Hematopoietic multipotent progenitor cell treated with erythropoietin and hydrocortisone succinate and interleukin-3 and kit ligand, for 8 days (in vitro differentiated cells): ENCODE measurements around the gene PRRC2C.
"Not testable (repeated sequence)": the region's sequence is repeated elsewhere in the genome, so short reads cannot be mapped to it uniquely, and the experiment has no call there.

Source experiments
- DNase-seq: peaks from one replicate; pipeline ENCODE4 v3.0.0-alpha.2; 2015

The PRRC2C gene

DNA sequence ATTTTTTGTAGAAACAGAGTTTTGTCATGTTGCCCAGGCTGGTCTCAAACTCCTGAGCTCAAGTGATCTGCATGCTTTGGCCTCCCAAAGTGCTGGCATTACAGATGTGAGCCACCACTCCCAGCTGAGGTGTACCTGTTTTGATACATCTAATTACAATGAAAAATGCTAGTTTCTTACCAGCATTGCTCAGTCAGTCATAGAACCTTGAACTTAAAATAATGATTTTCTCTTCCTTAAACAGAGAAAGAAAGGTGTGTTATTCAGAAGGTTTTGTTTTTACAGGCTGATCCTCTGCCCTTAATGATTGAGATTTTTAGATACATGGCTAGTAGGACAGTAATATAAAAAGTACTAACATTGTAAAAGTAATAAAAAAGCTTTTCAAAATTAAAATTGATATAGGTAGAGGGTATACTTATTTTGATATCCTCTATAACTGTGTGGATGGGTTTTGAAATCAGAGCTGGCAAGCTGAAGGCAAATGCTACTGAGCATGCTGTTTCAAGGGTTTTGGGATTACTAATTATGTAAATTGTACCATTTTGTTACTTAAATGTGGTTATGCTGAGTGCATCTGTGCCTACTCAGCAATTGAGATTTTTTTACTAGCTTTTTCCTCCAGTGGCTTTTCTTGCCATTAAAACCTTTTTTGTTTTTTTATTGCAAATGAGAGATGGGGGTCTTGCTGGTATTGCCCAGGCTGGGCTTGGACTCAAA lies 16.1 kb downstream of the PRRC2C start:
- DNase-seq = no peak

DNA sequence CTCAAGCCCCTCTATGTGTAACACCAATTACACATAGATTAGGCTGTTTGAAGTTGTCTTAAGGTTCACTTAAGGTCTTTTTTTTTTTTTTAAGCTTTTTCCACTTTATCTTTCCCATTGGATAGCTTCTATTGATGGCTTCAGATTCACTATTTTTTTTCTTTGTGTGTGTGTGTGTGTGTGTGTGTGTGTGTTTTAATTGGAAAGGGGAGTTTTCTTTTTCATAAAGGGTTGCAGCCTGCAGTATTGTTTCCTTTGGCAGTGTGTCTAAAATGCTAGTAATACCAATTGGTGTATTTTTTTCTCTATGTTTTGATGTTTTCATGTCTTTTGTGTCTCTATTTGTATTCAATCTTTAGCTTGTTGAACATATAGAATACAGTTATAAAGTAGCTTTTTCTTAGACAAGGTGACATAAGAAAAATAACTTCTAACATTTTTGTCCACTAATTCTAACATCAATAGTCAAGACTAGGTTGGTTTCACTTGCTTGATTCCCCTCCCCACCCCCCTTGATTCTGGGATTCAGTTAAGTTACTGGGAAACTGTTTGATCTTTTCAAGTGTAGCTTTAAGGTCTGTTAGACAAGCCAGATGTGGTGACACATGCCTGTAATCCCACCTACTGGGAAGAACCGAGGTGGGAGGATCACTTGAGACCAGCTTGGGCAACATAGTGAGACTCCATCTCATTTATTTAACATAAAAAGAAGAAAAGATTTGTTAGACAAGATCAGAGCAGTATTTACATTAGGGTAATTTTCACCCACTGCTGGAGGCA lies 21.4 kb downstream of the PRRC2C start:
- no peak for DNase-seq

DNA sequence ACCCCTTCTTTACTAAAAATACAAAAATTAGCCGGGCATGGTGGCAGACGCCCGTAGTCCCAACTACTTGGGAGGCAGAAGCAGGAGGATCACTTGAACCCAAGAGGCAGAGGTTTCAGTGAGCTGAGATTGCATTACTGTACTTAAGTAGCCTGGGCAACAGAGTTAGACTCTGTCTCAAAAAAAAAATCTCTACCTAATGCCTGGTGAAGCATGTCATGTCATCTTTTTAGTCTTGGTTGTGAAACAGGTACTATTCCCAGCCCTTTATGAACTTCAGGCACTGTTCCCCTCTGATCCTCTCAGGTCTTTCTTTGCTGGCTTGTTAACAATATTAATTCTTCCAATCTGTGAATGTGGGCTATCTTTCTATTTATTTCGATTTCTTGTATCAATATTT lies 22.1 kb downstream of the PRRC2C start:
- DNase-seq = no peak

DNA sequence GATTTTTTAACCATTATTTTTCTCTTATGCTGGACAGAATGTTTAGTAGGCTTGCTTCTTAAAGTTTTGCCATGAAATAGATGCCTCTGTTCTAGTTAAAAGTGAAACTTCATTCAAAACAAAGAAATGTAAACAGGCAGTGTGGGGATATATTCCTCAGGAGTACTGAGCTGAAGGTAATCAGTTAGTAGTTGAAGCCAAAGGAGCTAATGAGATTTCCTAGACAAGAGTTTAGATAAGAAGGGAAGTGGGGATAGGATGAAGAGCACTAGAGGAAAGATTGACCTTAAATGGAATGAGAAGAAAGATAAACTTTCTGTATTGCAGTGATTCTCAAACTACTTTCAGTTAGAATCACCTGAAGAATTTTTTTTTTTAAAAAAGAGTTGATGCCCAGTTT lies 23.9 kb downstream of the PRRC2C start:
- DNase-seq = no peak

DNA sequence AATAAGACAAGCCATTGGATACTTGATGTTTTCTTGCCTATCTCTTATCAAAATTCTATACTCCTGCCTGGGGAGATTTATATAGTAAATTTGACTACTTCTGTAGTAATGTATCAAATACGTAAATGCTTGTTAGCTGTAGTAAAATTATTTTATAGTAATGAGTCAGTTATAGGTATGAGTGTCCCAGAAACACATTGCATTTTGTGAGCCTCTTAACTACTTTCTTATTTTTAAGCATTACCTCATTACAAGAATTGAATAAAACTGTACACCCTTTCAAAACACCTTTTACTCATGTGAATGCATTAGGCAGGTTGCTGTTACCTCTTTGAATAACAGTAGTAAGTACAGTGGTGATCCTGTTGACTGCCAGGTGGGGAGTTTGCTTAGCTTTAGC lies 28.4 kb downstream of the PRRC2C start:
- DNase-seq = no peak

DNA sequence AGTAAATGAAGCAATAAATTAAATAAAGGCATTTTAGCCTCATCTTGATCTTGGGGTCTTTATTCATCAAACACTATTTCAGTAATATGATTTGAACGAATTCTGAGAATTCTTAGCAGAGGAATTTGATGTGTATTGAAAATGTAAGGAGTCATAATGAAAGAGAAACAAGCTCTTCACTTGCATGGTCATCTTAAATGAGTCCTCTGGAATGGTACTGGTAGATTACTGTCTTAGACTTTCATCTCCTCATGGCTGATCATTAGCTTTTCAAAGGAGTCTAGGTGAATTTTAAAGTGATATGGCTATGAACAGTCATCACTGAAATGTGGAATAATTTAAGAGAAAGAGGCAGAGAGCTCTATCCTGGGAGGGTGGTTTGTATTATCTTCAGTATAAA lies 30.0 kb downstream of the PRRC2C start:
- no peak for DNase-seq

DNA sequence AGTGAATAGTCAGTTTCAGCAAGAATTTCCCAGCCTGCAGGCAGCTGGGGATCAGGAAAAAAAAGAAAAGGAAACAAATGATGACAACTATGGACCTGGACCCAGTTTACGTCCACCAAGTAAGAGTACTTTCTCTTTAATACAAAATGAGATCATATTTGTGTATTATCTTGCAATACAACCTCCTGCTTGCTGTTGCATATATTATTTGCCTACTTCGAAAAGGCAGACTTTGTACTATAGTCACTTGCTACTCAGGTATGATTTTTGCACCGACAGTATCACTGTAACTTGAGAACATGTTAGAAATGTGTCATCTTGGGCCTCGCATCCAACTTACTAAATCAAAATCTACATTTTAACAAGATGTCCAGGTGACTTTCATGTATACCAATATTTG lies 30.4 kb downstream of the PRRC2C start:
- DNase-seq = no peak

DNA sequence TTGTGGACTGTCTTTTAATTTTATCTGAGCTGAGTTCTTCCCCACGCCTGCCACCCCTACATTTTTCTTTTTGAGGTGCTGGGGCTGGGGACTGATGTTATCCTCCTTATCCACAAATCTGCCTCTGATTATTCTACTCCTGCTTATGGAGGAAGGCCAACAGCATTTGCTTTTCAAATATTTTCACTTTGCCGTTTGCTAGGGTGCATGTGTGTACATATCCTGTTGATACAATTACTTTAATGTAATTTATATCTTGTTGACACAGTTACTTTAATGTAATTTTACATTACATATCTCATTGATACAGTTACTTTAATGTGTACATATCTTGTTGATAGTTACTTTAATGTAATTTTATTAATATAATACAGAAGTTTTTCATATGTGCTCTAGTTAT lies 36.2 kb downstream of the PRRC2C start:
- DNase-seq = no peak

DNA sequence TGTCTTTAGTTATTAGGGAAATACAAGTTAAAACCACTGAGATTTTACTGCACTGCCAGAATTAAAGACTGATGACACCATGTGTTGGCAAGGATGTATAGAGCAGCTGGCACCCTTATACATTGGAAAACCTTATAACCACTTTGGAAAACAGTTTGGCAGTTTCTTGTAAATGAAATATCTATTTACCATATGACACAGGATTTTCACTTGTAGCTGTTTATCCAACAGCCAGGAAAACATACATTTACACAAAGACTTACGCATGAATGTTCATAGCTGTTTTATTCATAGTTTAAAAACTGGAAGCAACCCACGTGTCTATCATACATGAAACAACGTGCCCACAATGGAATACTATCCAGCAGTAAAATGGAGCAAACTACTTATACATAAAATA lies 45.3 kb downstream of the PRRC2C start:
- no peak for DNase-seq

DNA sequence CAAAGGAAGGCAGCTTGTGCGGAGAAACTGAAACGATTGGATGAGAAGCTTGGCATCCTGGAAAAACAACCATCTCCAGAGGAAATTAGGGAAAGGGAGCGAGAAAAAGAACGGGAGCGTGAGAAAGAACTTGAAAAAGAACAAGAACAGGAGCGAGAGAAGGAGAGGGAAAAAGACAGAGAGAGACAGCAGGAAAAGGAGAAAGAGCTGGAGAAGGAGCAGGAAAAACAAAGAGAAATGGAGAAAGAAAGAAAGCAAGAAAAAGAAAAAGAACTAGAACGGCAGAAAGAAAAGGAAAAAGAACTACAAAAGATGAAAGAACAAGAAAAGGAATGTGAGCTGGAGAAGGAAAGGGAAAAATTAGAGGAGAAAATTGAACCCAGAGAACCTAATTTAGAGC lies 47.2 kb downstream of the PRRC2C start:
- DNase-seq = no peak

DNA sequence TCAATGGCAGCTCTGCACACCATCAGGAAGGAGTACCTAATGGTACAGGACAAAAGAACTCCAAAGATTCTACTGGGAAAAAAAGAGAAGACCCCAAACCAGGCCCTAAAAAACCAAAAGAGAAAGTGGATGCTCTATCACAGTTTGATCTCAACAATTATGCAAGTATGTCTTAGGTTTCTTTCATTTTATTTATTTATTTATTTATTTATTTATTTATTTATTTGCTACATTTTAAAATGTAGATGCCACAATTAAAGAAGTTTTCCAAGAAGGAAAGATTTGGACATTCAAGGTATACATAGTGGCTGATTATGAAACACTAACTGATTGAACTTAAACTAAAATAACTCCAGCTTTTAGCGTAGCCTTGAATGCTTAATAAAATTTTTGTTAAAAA lies 60.2 kb downstream of the PRRC2C start:
- no peak for DNase-seq

DNA sequence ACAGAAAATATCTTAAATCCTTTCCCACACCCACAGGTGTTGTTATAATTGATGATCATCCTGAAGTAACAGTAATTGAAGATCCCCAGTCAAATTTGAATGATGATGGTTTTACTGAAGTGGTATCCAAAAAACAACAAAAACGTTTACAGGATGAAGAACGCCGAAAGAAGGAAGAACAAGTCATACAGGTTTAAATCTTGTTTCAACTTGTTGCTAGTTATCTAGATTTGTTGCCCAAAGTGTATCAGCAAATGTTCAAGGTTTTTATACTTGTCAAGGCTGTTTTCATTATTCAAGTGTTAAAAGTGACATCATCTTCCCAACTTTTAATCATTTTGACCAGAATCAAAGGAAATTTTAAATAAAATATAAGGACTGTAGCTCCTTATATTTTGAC lies 64.7 kb downstream of the PRRC2C start:
- no peak for DNase-seq

DNA sequence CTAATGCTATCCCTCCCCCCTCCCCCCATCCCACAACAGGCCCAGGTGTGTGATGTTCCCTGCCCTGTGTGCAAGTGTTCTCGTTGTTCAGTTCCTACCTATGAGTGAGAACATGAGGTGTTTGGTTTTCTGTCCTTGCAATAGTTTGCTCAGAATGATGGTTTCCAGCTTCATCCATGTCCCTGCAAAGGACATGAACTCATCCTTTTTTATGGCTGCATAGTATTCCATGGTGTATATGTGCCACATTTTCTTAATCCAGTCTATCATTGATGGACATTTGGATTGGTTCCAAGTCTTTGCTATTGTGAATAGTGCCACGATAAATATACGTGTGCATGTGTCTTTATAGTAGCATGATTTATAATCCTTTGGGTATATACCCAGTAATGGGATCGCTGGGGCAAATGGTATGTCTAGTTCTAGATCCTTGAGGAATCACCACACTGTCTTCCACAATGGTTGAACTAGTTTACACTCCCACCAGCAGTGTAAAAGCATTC lies 65.3 kb downstream of the PRRC2C start:
- not testable (repeated sequence) for DNase-seq

DNA sequence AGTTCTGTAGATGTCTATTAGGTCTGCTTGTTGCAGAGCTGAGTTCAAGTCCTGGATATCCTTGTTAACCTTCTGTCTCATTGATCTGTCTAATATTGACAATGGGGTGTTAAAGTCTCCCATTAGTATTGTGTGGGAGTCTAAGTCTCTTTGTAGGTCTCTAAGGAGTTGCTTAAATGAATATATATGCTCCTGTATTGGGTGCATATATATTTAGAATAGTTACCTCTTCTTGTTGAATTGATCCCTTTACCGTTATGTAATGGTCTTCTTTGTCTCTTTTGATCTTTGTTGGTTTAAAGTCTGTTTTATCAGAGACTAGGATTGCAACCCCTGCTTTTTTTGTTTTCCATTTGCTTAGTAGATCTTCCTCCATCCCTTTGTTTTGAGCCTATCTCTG lies 68.6 kb downstream of the PRRC2C start:
- not testable (repeated sequence) for DNase-seq

DNA sequence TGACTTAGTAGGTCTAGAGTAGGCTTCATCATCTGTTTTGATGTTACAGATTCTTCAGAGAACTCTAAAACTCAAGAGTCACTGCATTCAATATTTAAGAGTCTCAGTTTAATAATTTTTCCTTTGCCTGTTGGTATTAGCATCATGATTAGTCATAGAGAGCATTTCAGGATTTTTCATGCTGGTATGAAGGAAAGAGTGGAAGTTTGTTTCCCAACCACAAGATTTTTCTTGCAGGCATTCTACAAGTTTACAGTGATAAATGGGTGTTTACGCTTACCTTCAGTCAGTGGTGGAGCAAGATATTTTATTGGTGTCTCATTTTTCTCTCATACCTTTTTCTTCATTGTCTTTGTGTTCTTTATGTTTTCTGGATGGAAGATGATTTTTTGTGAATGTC lies 78.3 kb downstream of the PRRC2C start:
- no peak for DNase-seq

DNA sequence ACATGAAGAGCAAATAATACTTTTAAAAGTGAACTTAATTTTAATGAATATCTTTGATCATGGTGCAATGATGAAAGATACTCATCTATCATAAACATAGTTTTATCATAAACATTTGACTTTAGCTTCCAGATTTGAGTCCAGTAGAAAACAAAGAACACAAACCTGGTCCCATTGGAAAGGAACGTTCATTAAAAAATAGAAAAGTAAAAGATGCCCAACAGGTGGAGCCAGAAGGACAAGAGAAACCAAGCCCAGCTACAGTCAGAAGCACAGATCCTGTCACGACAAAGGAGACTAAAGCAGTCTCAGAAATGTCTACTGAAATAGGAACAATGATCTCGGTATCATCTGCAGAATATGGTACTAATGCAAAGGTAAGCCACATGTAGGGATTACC lies 81.1 kb downstream of the PRRC2C start:
- DNase-seq = peak; percentile 11

DNA sequence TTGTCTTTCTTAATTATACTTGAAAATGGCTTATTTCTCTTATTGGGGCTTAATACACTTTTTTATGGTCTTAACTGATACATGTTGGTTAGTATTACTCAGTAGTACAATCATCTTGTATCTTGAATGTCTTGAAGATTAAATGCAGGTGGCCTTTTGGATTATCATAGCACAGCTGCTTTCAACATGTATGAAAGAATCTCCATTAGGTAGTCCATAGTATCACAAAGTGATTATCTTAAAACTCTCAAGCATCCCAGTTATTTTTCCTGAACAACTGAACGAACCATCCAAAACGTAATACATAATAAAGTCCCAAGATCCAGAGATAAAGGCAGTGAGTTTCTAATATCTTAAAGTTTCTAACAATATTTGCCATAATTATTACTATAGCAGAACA lies 85.0 kb downstream of the PRRC2C start:
- DNase-seq = no peak

DNA sequence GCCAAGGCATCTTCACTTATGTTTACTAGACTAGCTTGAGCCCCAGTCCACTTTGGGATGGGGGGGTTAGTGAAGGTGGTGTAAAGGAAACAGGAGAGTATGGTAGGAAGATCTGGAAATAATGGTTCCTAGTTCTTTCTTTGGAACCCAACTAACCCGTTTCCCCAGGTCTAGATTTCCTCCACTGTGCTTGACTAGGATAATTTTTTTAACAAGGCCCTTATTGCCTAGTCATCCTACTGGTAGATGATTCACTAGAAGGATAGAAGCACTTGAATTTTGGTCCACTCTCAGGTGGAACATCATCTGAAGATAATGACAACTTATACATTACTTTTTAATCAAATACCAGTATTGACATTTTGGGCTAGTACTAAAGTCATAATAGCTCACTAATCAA lies 90.8 kb downstream of the PRRC2C start:
- DNase-seq = no peak

DNA sequence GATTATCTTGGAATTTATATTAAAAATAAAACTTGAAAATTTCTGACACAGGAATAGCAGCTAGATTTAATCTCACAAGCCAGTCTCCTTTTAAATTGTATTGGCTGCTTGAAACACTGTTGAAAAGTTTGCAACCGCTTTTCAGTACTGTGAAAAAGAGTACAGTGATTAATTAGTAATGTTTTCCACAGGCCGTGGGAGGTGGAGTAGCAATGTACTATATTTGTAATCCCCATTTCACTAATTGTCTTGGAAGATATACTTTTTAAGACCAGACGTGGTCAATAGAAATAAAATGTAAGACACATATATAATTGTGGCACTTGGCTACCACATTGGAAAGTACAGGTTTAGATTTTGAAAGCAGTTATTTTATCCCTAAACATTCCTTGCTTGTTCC lies 95.9 kb downstream of the PRRC2C start:
- no peak for DNase-seq

DNA sequence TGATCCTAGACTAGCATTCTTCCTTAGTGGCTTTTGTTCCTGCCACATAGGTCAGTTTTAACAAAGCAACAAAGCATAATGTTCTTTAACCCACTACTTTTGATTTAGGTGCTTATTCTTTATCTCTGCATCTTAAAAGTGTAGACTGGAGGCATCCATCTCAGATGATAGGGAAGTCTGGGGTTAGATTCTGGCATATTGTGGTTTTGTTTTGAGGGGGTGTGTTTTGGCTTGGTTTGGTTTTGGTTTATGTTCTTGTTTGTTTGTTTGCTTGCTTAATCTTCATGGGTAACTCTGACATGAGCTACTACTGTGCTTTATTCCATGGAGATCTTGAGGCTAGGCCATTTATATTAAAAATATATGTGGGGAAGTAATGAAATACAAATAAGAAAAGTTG lies 96.4 kb downstream of the PRRC2C start:
- DNase-seq = no peak

DNA sequence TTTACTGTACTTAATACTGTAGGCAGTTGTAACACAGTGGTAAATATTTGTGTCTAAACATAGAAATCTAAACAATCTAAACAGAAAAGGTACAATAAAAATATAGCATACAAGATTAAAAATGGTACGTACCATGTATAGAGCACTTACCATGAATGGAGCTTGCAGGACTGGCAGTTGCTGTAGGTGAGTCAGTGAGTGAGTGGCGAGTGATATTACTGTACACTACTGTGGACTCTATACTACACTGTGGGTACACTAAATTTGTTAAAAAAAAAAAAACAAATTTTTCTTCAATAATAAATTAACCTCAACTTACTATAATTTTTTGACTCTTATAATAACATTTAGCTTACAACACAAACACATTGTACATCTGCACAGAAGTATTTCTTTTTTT lies 97.3 kb downstream of the PRRC2C start:
- no peak for DNase-seq

DNA sequence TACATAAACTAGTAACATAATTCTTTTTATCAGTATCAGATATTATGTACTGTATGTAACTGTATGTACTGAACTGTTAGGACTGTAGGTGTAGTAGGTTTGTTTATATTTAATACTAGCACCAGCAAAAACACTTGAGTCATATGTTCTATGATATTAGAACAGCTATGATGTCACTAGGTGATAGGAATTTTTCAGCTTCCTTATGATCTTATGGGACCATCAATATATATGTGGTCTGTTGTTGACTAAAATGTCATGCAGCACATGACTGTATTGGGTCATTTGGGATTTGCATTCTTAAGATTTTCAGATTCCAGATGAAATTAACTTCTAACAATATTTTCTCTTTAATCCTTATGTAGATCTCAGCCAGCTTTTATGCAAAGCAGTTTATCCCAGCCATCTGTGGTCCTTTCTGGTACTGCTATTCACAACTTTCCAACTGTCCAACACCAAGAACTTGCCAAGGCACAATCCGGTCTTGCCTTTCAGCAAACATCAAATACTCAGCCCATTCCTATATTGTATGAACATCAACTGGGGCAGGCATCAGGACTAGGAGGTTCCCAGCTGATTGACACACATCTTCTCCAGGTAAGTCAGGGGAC lies 98.4 kb downstream of the PRRC2C start:
- no peak for DNase-seq

DNA sequence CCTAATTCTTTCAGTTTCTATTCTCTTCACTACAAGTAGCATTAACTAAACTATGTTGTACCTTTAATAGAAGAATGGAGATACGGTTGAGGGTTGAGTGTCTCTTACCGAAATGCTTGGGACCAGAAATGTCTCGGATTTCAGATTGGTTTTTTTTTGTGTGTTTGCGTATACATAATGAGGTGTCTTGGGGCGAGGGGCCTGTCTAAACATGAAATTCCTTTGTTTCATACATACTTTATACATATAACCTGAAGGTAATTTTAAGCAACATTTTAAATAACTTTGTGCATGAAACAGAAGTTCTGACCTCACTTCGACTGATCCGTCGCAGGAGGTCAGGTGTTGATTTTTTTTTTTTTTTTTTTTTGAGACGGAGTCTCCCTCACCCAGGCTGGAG lies 100.4 kb downstream of the PRRC2C start:
- DNase-seq = no peak

DNA sequence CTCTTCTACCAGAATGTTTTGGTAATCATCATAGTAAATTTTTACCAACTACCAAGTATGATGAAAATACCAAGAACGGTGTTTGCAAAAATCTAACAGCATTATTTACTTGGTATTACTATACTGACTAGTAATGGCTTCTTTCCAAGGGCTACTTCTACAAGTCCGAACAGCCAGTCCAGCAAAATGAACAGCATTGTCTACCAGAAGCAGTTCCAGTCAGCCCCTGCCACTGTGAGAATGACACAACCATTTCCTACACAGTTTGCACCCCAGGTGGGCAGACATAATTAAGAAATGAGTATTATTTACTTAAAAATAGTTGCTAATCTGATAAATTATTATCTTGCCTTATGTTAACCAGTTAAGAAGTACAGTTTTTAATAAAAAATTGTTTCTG lies 102.9 kb downstream of the PRRC2C start:
- DNase-seq = no peak
